GM19468 (cell line): ENCODE measurements around the gene NRXN3.
"Not testable (repeated sequence)": the region's sequence is repeated elsewhere in the genome, so short reads cannot be mapped to it uniquely, and the experiment has no call there.

ENCODE experiments used
- ATAC-seq: cut with Tn5 transposase; IDR thresholded peaks from one replicate; pipeline ENCODE4 v1.9.1; 2021; ENCODE audit warnings: mild to moderate bottlenecking, moderate library complexity, moderate number of reproducible peaks; ENCODE audit not compliant: unreplicated experiment; ENCODE audit errors: extremely low read depth

The NRXN3 gene

GRCh38 chr14:79082883-79083282 lies 912.7 kb downstream of the NRXN3 start:
- no peak for ATAC-seq

- no peak for ATAC-seq
Measured at GRCh38 chr14:79083356-79083755, 913.2 kb downstream of the NRXN3 start.

- no peak for ATAC-seq
Measured at GRCh38 chr14:79084861-79085260, 914.7 kb downstream of the NRXN3 start.

GRCh38 chr14:79089576-79089975 lies 919.4 kb downstream of the NRXN3 start:
- ATAC-seq: no peak

- no peak for ATAC-seq
Measured at GRCh38 chr14:79090641-79091180, 920.5 kb downstream of the NRXN3 start.

- ATAC-seq: no peak
Measured at GRCh38 chr14:79091381-79091963, 921.3 kb downstream of the NRXN3 start.

- no peak for ATAC-seq
Measured at GRCh38 chr14:79093531-79093930, 923.4 kb downstream of the NRXN3 start.

- ATAC-seq: no peak
Measured at GRCh38 chr14:79094951-79095350, 924.8 kb downstream of the NRXN3 start.

- ATAC-seq: no peak
Measured at GRCh38 chr14:79096811-79097210, 926.6 kb downstream of the NRXN3 start.

- ATAC-seq: no peak
Measured at GRCh38 chr14:79098324-79098723, 928.2 kb downstream of the NRXN3 start.

- ATAC-seq: no peak
Measured at GRCh38 chr14:79100578-79100977, 930.4 kb downstream of the NRXN3 start.

- ATAC-seq: no peak
Measured at GRCh38 chr14:79101388-79101787, 931.2 kb downstream of the NRXN3 start.

- no peak for ATAC-seq
Measured at GRCh38 chr14:79103764-79104163, 933.6 kb downstream of the NRXN3 start.

GRCh38 chr14:79110564-79110963 lies 940.4 kb downstream of the NRXN3 start:
- ATAC-seq: not testable (repeated sequence)

- ATAC-seq: no peak
Measured at GRCh38 chr14:79111987-79112501, 941.9 kb downstream of the NRXN3 start.

- ATAC-seq: no peak
Measured at GRCh38 chr14:79117561-79117960, 947.4 kb downstream of the NRXN3 start.

GRCh38 chr14:79118291-79118690 lies 948.1 kb downstream of the NRXN3 start:
- ATAC-seq: no peak

GRCh38 chr14:79134361-79134760 lies 964.2 kb downstream of the NRXN3 start:
- ATAC-seq: no peak

- ATAC-seq: no peak
Measured at GRCh38 chr14:79136071-79137044, 966.2 kb downstream of the NRXN3 start.

GRCh38 chr14:79137045-79137430 lies 966.9 kb downstream of the NRXN3 start:
- ATAC-seq: no peak

- ATAC-seq: no peak
Measured at GRCh38 chr14:79137836-79138235, 967.7 kb downstream of the NRXN3 start.
